Cardiac muscle cell (in vitro differentiated cells and primary cell): ENCODE data around the gene EAF1. TPM values are rescaled to one million over a fixed set of nuclear protein-coding genes. Genes with fewer than 3 reads are reported as not detected.
"Not testable (repeated sequence)": the region's sequence is repeated elsewhere in the genome, so short reads cannot be mapped to it uniquely, and the experiment has no call there.

Source experiments
- DNase-seq, 2 donors: peaks; one replicate each; pipeline versions ENCODE4 v3.0.0 to v3.0.0-alpha.2; 2010 to 2017; ENCODE audit warnings: low read depth in 1 of 2, low spot score in 1 of 2
- H3K27ac ChIP-seq: fragments of 200-600 bp; sonication (generic); 2 replicates; pipeline ENCODE4 v1.5.1; 2016
- H3K27me3 ChIP-seq: fragments of 200-600 bp; sonication (generic); 2 replicates; pipeline ENCODE4 v1.6.0; 2016; ENCODE audit warnings: control low read depth
- H3K36me3 ChIP-seq: fragments of 200-600 bp; sonication (generic); 2 replicates; pipeline ENCODE4 v1.5.1; 2016; ENCODE audit warnings: control low read depth
- H3K4me1 ChIP-seq: fragments of 200-600 bp; sonication (generic); 2 replicates; pipeline ENCODE4 v1.8.1; 2017; ENCODE audit warnings: low read depth, mild to moderate bottlenecking, mixed run types
- H3K4me3 ChIP-seq: fragments of 200-600 bp; sonication (generic); 2 replicates; pipeline ENCODE4 v1.5.1; 2016; ENCODE audit warnings: mild to moderate bottlenecking
- H3K9me3 ChIP-seq: fragments of 200-600 bp; sonication (generic); 2 replicates; pipeline ENCODE4 v1.5.1; 2017; ENCODE audit warnings: low read depth, mild to moderate bottlenecking, control low read depth
- CTCF ChIP-seq: IDR thresholded peaks from 2 replicates; pipeline ENCODE4 v1.5.1; 2012; ENCODE audit warnings: low read depth, mild to moderate bottlenecking, low read length
- polyA plus RNA-seq: library from polyadenylated mRNA; unstranded; fragments of >200 nt; fragmentation: Nextera tagmentation; extraction: Ambion mirVana; gene quantifications from 2 replicates; pipeline ENCODE4 v1.2.1, GENCODE V29; 2016
- total RNA-seq: library from RNA; depleted of rRNA; stranded (reverse); fragments of >200 nt; gene quantifications from 2 replicates; pipeline ENCODE4 v1.2.3, GENCODE V29; 2016

EAF1 gene
- total and polyA plus RNA-seq, 2 experiments from 2014 or later = 8.7 to 13.2 TPM

GRCh38 chr3:15409774-15410173 lies 17.6 kb upstream of the EAF1 start:
- H3K4me1 ChIP-seq = no peaks in the 10 kb centered on the region
- H3K27me3 ChIP-seq = no peaks in the 10 kb centered on the region
- H3K36me3 ChIP-seq = peaks cover 34% of the 10 kb centered on the region
- TF ChIP-seq CTCF = no peak
- H3K4me3 ChIP-seq = no peak overlapping the region
- no peak overlapping the region for H3K27ac ChIP-seq
- no peaks in the 10 kb centered on the region for H3K9me3 ChIP-seq
- DNase-seq = no peak

GRCh38 chr3:15410966-15411365 lies 16.4 kb upstream of the EAF1 start:
- peaks cover 44% of the 10 kb centered on the region for H3K36me3 ChIP-seq
- not testable (repeated sequence) for H3K9me3 ChIP-seq, H3K4me1 ChIP-seq, H3K27me3 ChIP-seq, H3K27ac ChIP-seq, H3K4me3 ChIP-seq, DNase-seq

GRCh38 chr3:15420871-15421270 lies 6.5 kb upstream of the EAF1 start:
- no peaks in the 10 kb centered on the region for H3K4me1 ChIP-seq
- DNase-seq = no peak
- H3K4me3 ChIP-seq = no peak overlapping the region
- H3K9me3 ChIP-seq = no peaks in the 10 kb centered on the region
- no peaks in the 10 kb centered on the region for H3K27me3 ChIP-seq
- TF ChIP-seq CTCF = no peak
- H3K36me3 ChIP-seq = peaks cover 42% of the 10 kb centered on the region
- H3K27ac ChIP-seq = no peak overlapping the region

- H3K27ac ChIP-seq = no peak overlapping the region
- no peaks in the 10 kb centered on the region for H3K27me3 ChIP-seq
- H3K36me3 ChIP-seq = peaks cover 25% of the 10 kb centered on the region
- no peak for TF ChIP-seq CTCF
- no peaks in the 10 kb centered on the region for H3K9me3 ChIP-seq
- H3K4me3 ChIP-seq = peak overlapping the region; percentile 95
- peaks cover 6% of the 10 kb centered on the region for H3K4me1 ChIP-seq
- no peak for DNase-seq
Measured at GRCh38 chr3:15426579-15427118, 749 bp upstream of the EAF1 start.

GRCh38 chr3:15427981-15428380 lies 583 bp downstream of the EAF1 start:
- no peaks in the 10 kb centered on the region for H3K27me3 ChIP-seq
- peaks cover 31% of the 10 kb centered on the region for H3K36me3 ChIP-seq
- no peaks in the 10 kb centered on the region for H3K9me3 ChIP-seq
- H3K4me1 ChIP-seq = peaks cover 6% of the 10 kb centered on the region
- no peak for DNase-seq
- no peak for TF ChIP-seq CTCF
- peak overlapping the region; percentile 81 for H3K27ac ChIP-seq
- H3K4me3 ChIP-seq = peak overlapping the region; percentile 95

GRCh38 chr3:15428539-15428938 lies 1.1 kb downstream of the EAF1 start:
- DNase-seq = peak in 1 of 2 donors; percentile 61
- H3K27me3 ChIP-seq = no peaks in the 10 kb centered on the region
- no peaks in the 10 kb centered on the region for H3K9me3 ChIP-seq
- H3K4me3 ChIP-seq = peak overlapping the region; percentile 95
- H3K36me3 ChIP-seq = peaks cover 26% of the 10 kb centered on the region
- H3K4me1 ChIP-seq = peaks cover 6% of the 10 kb centered on the region
- H3K27ac ChIP-seq = no peak overlapping the region
- TF ChIP-seq CTCF = no peak
